ENCODE data around the gene HOXD12.

The HOXD12 gene

DNA sequence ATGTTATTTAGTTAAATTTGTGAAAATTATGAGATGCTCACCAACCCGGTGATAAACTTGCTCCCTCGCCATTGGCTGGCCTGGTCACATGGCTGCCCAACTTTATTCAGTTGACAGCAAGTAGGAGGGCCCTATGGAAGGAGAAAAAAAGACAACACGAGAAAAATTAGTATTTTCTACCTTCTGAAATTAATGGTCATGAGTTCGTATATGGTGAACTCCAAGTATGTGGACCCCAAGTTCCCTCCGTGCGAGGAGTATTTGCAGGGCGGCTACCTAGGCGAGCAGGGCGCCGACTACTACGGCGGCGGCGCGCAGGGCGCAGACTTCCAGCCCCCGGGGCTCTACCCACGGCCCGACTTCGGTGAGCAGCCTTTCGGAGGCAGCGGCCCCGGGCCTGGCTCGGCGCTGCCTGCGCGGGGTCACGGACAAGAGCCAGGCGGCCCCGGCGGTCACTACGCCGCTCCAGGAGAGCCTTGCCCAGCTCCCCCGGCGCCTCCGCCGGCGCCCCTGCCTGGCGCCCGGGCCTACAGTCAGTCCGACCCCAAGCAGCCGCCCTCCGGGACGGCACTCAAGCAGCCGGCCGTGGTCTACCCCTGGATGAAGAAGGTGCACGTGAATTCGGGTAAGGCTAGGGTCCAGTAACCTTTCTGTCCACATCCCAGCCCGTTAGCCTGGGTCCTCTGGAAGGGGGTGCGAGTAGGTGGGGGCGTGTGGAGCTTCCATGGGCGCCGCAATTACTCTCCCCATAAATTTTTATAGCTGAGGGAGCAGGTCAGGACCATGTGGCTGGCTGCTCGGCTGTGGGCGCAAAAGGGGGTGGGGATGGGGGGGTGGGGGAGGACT lies 52.1 kb downstream of the HOXD12 start, which contains the start of gene HOXD4:
Gene HOXD4, plus strand, starts transcription at position 109 of the 846 bp plus-strand sequence. Its CDS starts 84 bp downstream, at position 193.
- no peak for DNase-seq

All from RPMI8226 (cell line).